Measurements from ENCODE around the gene TMC3. TPM values are rescaled to one million over a fixed set of nuclear protein-coding genes. Genes with fewer than 3 reads are reported as not detected.
"Not testable (repeated sequence)": the region's sequence is repeated elsewhere in the genome, so short reads cannot be mapped to it uniquely, and the experiment has no call there.

TMC3 gene
- total RNA-seq: under 1 TPM; 0.16 to 0.81 (median 0.36) TPM

DNA sequence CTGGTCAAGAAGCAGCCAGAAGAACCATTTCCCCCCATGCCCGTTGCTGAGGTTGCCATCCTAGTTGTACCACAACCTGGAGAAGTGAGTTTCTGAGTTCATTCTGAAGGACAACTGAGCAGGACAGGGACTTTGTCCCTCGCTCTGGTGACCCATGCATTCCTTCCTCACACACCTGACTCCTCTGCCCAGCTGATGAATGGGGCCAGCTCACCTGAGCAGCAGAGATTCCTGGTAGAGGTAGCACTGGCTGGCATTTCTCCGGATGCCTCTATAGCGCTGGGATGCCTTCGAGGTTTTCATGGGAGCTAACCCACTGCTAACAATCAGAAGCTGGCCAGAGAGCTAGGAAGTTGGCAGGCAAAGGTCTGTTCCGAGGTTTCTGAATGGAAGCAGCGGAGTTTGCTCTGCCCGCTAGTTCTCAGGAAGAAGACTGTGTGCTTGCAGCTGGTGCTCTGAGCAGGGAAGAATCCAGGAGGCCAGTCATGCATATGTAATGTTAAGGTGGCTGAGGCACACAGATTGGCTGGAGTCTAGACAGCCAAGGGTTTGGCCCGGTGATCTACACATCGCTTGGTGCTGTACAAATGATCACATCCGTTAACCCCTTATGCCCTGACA is at the start of gene TMC3:
Gene TMC3, minus strand, starts transcription at position 439 of the 621 bp plus-strand sequence. Its CDS starts 136 bp downstream, at position 303.
- H3K9me3 ChIP-seq: no peaks in the 10 kb centered on the region
- H3K27me3 ChIP-seq: no peaks in the 10 kb centered on the region
- no peak within 1 kb of the TSS for H3K27ac ChIP-seq
- H3K4me1 ChIP-seq: no peaks in the 10 kb centered on the region
- ATAC-seq: no peak
- no peak for TF ChIP-seq POLR2A (IDR thresholded peaks at IDR 0.05)
- no peak for TF ChIP-seq POLR2AphosphoS5 (IDR thresholded peaks at IDR 0.05)
- TF ChIP-seq, protein P1, sequence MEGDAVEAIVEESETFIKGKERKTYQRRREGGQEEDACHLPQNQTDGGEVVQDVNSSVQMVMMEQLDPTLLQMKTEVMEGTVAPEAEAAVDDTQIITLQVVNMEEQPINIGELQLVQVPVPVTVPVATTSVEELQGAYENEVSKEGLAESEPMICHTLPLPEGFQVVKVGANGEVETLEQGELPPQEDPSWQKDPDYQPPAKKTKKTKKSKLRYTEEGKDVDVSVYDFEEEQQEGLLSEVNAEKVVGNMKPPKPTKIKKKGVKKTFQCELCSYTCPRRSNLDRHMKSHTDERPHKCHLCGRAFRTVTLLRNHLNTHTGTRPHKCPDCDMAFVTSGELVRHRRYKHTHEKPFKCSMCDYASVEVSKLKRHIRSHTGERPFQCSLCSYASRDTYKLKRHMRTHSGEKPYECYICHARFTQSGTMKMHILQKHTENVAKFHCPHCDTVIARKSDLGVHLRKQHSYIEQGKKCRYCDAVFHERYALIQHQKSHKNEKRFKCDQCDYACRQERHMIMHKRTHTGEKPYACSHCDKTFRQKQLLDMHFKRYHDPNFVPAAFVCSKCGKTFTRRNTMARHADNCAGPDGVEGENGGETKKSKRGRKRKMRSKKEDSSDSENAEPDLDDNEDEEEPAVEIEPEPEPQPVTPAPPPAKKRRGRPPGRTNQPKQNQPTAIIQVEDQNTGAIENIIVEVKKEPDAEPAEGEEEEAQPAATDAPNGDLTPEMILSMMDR (IDR thresholded peaks at IDR 0.05): no peak
- TF ChIP-seq EP300 (IDR thresholded peaks at IDR 0.05): no peak
- no peak within 1 kb of the TSS for H3K4me3 ChIP-seq
- 45 to 62% methylated on average over 4 to 7 of the region's 11 CpGs for WGBS, 2 donors (ENCODE audit: low coverage in 1 of 2)
- no peaks in the 10 kb centered on the region for H3K36me3 ChIP-seq

DNA sequence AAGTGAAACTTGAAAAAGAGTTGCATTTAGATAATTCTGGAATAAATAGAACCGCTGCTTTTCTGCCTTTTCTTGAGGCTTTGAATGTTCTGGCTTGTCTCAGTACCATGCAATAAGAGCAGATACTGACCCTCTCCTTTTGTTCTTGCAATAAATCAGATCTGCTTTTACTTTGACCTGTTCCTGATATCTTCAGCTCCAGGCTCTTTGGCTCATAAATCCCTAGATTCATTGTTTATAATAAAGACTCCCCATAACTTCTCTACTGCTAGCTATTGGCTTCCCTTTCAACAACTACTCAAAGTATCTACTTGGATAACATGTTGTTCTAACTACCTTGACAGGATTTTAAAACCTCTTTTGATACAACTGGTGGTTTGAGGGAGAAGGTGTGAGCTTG is 47.4 kb upstream of the TMC3 start:
- WGBS, 2 donors (ENCODE audit: low coverage in 1 of 2): 80 to 83% methylated on average over 1 of the region's 1 CpG
- H3K27ac ChIP-seq: no peak overlapping the region
- no peaks in the 10 kb centered on the region for H3K4me1 ChIP-seq
- H3K9me3 ChIP-seq: no peaks in the 10 kb centered on the region
- H3K36me3 ChIP-seq: no peaks in the 10 kb centered on the region
- no peak overlapping the region for H3K4me3 ChIP-seq
- no peak for TF ChIP-seq POLR2AphosphoS5 (IDR thresholded peaks at IDR 0.05)
- TF ChIP-seq EP300 (IDR thresholded peaks at IDR 0.05): no peak
- TF ChIP-seq, protein P1 (IDR thresholded peaks at IDR 0.05): no peak
- no peak for TF ChIP-seq POLR2A (IDR thresholded peaks at IDR 0.05)
- no peak for ATAC-seq
- no peaks in the 10 kb centered on the region for H3K27me3 ChIP-seq

DNA sequence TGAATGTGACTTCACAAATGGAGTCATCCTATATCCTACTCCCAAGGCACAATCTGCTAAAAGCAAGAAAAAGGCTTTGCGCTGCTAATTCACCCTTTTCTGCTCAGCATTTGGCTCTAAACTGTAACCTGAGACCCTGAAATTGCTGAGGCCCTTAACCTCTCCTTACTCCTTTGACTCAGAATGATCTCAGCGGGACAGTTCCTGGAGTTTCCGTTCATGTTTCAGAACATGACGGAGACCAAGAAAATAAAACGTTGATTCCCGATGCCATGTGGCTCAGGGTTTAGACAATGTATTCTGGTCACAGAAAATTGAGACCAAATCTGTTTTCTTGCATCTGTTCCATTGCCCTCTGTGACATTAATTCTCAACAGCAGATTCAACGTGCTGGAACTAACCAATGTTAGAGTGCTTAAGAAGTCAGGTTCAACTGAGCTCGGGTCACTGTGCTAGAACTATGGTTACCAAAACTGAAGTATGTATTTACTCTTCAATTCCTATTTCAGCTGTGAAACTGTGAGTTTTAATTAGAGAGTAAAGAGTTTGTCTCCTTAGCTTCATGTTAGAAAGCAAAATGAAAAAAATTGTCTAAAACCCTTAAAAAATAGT is 45.4 kb upstream of the TMC3 start:
- Histone ChIP-seq H3K27me3 (no peaks in the 10 kb centered on the region), H3K4me1 (no peaks in the 10 kb centered on the region), H3K27ac (no peak overlapping the region), H3K4me3 (no peak overlapping the region), H3K9me3 (no peaks in the 10 kb centered on the region), H3K36me3 (no peaks in the 10 kb centered on the region)
- ATAC-seq: no peak
- TF ChIP-seq, protein P1 (IDR thresholded peaks at IDR 0.05): no peak
- TF ChIP-seq EP300 (IDR thresholded peaks at IDR 0.05): no peak
- WGBS, 2 donors (ENCODE audit: low coverage in 1 of 2): 46 to 76% methylated on average over 8 of the region's 8 CpGs

DNA sequence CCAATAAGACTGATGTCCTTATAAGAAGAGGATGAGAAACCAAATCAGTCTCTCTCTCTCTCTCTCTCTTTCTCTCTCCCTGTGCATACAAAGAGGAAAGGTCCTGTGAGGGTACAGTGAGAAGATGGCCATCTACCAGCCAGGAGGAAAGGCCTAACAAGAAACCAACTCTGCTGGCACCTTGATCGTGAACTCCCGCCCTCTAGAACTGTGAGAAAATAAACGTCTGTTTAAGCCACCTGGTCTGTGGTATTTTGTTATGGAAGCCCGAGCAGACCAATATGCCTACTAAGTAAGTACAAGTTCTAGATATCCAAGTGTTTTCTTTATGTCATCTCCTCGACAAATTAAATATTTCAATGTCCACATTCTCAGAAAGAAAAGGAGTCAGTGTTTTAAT is 44.9 kb upstream of the TMC3 start:
- H3K9me3 ChIP-seq: no peaks in the 10 kb centered on the region
- peaks cover 2% of the 10 kb centered on the region for H3K27me3 ChIP-seq
- ATAC-seq: no peak
- 56 to 62% methylated on average over 5 of the region's 5 CpGs for WGBS, 2 donors (ENCODE audit: low coverage in 1 of 2)
- no peaks in the 10 kb centered on the region for H3K4me1 ChIP-seq
- no peaks in the 10 kb centered on the region for H3K36me3 ChIP-seq
- H3K27ac ChIP-seq: no peak overlapping the region
- no peak overlapping the region for H3K4me3 ChIP-seq
- no peak for TF ChIP-seq POLR2AphosphoS5 (IDR thresholded peaks at IDR 0.05)
- TF ChIP-seq POLR2A (IDR thresholded peaks at IDR 0.05): no peak
- TF ChIP-seq, protein P1 (IDR thresholded peaks at IDR 0.05): no peak
- no peak for TF ChIP-seq EP300 (IDR thresholded peaks at IDR 0.05)

DNA sequence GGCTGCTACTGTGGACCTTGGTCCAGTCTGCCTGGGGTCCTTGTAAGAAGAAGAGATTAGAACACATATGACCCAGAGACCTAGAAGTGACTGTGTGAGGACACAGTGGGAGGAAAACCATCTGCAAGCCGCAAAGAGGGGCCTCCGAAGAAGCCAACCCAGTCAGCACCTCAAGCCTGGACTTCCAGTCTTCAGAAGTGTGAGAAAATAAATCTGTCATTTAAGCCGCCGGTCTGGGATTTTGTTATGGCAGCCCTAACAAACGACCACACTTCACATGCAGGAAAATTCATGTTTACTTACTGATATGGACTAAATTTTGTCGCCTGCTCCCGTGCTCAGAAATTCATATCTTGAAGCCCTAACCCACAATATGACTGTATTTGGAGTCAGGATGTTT is 44.4 kb upstream of the TMC3 start:
- TF ChIP-seq, protein P1 (IDR thresholded peaks at IDR 0.05): no peak
- TF ChIP-seq POLR2A (IDR thresholded peaks at IDR 0.05) (no peak), EP300 (IDR thresholded peaks at IDR 0.05) (no peak), POLR2AphosphoS5 (IDR thresholded peaks at IDR 0.05) (no peak)
- H3K27me3 ChIP-seq: peaks cover 5% of the 10 kb centered on the region
- H3K9me3 ChIP-seq: no peaks in the 10 kb centered on the region
- no peak for ATAC-seq
- no peak overlapping the region for H3K27ac ChIP-seq
- H3K4me3 ChIP-seq: no peak overlapping the region
- no peaks in the 10 kb centered on the region for H3K4me1 ChIP-seq
- H3K36me3 ChIP-seq: no peaks in the 10 kb centered on the region
- 56 to 60% methylated on average over 5 to 7 of the region's 7 CpGs for WGBS, 2 donors (ENCODE audit: low coverage in 1 of 2)

DNA sequence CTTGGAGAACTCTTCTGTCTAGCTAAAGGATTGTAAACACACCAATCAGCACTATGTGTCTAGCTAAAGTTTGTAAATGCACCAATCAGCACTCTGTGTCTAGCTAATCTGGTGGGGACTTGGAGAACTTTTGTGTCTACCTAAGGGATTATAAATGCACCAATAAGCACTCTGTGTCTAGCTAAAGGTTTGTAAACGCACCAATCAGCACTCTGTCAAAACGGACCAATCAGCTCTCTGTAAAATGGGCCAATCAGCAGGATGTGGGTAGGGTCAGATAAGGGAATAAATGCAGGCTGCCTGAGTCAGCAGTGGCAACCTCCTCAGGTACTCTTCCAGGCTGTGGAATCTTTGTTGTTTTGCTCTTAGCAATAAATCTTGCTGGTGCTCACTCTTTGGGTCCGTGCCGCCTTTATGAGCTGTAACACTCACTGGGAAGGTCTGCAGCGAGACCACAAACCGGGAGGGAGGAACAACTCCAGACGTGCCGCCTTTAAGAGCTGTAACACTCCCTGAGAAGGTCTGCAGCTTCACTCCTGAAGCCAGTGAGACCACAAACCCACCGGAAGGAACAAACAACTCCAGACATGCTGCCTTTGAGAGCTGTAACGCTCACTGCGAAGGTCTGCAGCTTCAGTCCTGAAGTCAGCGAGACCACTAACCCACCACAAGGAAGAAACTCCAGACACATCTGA is 40.4 kb upstream of the TMC3 start:
- 75 to 100% methylated on average over 2 to 3 of the region's 12 CpGs for WGBS, 2 donors (ENCODE audit: low coverage in 1 of 2)
- not testable (repeated sequence) for H3K36me3 ChIP-seq, H3K27me3 ChIP-seq, ATAC-seq, H3K4me3 ChIP-seq, H3K27ac ChIP-seq, H3K9me3 ChIP-seq
- H3K4me1 ChIP-seq: peaks cover 0 to 15% (median 0%) of the 10 kb centered on the region in 3 donors
